ENCODE measurements around the gene TCERG1L. TPM values are rescaled to one million over a fixed set of nuclear protein-coding genes. Genes with fewer than 3 reads are reported as not detected.
"Not testable (repeated sequence)": the region's sequence is repeated elsewhere in the genome, so short reads cannot be mapped to it uniquely, and the experiment has no call there.

TCERG1L gene
- total RNA-seq, 2 experiments from 2014 or later, result 0.06 TPM; not detected in 1

DNA sequence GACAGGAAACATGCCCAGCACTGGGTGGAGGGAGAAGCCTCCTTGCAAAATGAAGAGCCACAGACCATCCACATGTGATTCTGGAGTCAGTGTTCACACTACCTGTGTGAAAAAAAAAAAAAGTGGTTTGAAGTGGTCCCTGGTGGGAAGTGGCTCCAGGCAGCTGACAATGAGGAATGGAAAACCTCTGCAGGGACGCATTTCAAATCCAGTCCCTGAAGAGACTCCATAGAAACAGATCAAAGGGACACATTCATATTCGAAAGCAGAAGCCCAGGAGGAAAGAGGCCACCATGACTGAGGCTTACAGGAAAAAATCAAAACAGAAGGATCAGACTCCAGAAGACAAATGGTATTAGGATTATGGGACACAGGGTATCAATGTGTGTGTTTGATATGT lies 11.5 kb upstream of the TCERG1L start:
- H3K36me3 Mint-ChIP-seq (ENCODE audit: low read depth), result no peaks in the 10 kb centered on the region
- Histone ChIP-seq H3K27ac (ENCODE audit: low read depth in 1 of 2, low read length in 2 of 2) (no peak overlapping the region), H3K27me3 (ENCODE audit: control insufficient read depth in 1 of 2, insufficient read depth in 2 of 2, low read length in 2 of 2) (peaks cover 6 to 12% of the 10 kb centered on the region in 2 experiments), H3K4me1 (ENCODE audit: insufficient read depth, low read length) (no peaks in the 10 kb centered on the region), H3K4me3 (ENCODE audit: low read length) (no peak overlapping the region), H3K9me3 (ENCODE audit: control insufficient read depth in 1 of 2, insufficient read depth in 1 of 2, low read length in 2 of 2) (peaks cover 0 to 16% of the 10 kb centered on the region in 2 experiments), H3K36me3 (ENCODE audit: insufficient read depth, low read length) (no peaks in the 10 kb centered on the region)
- ChIA-PET POLR2A (no interaction called here), CTCF (no interaction called here)
- no peaks in the 10 kb centered on the region for H3K4me1 Mint-ChIP-seq (ENCODE audit: low read depth)
- H3K27ac Mint-ChIP-seq, result no peak overlapping the region
- ATAC-seq (ENCODE audit: poor library complexity), result no peak
- H3K9me3 Mint-ChIP-seq, result peaks cover 2% of the 10 kb centered on the region
- peaks cover 47% of the 10 kb centered on the region for H3K27me3 Mint-ChIP-seq
- TF ChIP-seq, protein P1, sequence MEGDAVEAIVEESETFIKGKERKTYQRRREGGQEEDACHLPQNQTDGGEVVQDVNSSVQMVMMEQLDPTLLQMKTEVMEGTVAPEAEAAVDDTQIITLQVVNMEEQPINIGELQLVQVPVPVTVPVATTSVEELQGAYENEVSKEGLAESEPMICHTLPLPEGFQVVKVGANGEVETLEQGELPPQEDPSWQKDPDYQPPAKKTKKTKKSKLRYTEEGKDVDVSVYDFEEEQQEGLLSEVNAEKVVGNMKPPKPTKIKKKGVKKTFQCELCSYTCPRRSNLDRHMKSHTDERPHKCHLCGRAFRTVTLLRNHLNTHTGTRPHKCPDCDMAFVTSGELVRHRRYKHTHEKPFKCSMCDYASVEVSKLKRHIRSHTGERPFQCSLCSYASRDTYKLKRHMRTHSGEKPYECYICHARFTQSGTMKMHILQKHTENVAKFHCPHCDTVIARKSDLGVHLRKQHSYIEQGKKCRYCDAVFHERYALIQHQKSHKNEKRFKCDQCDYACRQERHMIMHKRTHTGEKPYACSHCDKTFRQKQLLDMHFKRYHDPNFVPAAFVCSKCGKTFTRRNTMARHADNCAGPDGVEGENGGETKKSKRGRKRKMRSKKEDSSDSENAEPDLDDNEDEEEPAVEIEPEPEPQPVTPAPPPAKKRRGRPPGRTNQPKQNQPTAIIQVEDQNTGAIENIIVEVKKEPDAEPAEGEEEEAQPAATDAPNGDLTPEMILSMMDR (IDR thresholded peaks at IDR 0.05), result no peak
- DNase-seq, result no peak
- H3K4me3 Mint-ChIP-seq, result no peak overlapping the region
- intact Hi-C loops (cut with DNase I, micrococcal nuclease), result no loop called here

DNA sequence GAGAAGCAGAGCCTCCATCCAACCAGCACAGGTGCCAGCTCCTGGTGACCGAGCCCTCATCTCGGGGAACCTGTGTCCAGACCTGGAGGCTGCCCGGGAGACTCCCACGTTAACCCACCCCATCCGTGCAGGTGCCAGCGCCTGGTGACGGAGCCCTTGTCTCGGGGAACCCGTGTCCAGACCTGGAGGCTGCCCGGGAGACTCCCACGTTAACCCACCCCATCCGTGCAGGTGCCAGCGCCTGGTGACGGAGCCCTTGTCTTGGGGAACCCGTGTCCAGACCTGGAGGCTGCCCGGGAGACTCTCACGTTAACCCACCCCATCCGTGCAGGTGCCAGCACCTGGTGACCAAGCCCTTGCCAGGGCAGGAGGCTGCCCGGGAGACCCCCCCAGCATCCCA lies 11.1 kb upstream of the TCERG1L start:
- H3K9me3 Mint-ChIP-seq; CTCF ChIA-PET; H3K36me3 Mint-ChIP-seq (ENCODE audit: low read depth); DNase-seq; intact Hi-C loops (cut with DNase I, micrococcal nuclease); POLR2A ChIA-PET; H3K4me3 ChIP-seq (ENCODE audit: low read length); H3K27ac ChIP-seq (ENCODE audit: low read depth in 1 of 2, low read length in 2 of 2); H3K36me3 ChIP-seq (ENCODE audit: insufficient read depth, low read length); H3K4me1 ChIP-seq (ENCODE audit: insufficient read depth, low read length); H3K27ac Mint-ChIP-seq; H3K4me1 Mint-ChIP-seq (ENCODE audit: low read depth); ATAC-seq (ENCODE audit: poor library complexity); H3K4me3 Mint-ChIP-seq: not testable (repeated sequence)
- Histone ChIP-seq H3K9me3 (ENCODE audit: control insufficient read depth in 1 of 2, insufficient read depth in 1 of 2, low read length in 2 of 2) (peaks cover 0 to 16% of the 10 kb centered on the region in 2 experiments), H3K27me3 (ENCODE audit: control insufficient read depth in 1 of 2, insufficient read depth in 2 of 2, low read length in 2 of 2) (peaks cover 6 to 12% of the 10 kb centered on the region in 2 experiments)
- H3K27me3 Mint-ChIP-seq, result peaks cover 51% of the 10 kb centered on the region

DNA sequence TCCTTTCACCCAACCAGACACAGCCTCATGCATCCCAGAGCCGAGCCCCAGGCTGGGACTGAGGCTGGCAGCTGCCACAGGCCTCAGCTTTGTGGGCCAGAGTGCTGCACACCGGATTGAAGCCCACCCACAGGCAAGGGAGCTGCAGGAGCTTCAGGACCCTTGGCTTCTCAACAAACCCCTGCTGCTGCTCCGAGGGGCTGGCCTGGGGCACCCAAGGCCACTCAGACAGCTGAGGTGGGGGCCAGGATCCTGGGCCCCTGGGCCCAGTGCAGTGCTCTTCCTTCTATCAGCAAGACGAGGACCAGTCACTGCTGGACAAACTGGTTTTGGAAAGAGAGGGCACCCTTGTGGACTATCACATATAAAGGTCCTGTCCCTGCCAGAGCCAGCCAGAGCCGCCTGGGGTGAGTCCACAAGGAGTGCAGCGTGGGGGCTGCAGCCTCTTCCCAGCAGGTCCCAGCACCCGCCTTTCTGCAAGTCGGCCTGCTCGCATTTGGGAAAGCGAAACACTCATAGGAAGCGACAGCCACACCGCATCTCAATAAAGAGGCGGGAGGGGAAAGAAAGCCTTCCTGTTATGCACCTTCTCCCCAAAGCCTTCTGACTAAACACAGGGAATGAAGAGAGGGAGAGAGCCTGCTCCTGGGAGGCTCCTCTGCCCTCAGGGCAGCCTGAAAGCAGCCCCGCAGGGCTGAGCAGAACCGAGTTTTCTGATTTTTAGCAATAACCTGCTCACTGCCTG lies 9.5 kb upstream of the TCERG1L start:
- no peaks in the 10 kb centered on the region for H3K4me1 ChIP-seq (ENCODE audit: insufficient read depth, low read length)
- H3K36me3 Mint-ChIP-seq (ENCODE audit: low read depth), result no peaks in the 10 kb centered on the region
- intact Hi-C loops (cut with DNase I, micrococcal nuclease), result no loop called here
- peaks cover 0 to 20% of the 10 kb centered on the region in 2 experiments for H3K9me3 ChIP-seq (ENCODE audit: control insufficient read depth in 1 of 2, insufficient read depth in 1 of 2, low read length in 2 of 2)
- H3K27ac Mint-ChIP-seq, result no peak overlapping the region
- ATAC-seq (ENCODE audit: poor library complexity) (no peak), DNase-seq (no peak)
- no peaks in the 10 kb centered on the region for H3K4me1 Mint-ChIP-seq (ENCODE audit: low read depth)
- H3K4me3 Mint-ChIP-seq, result no peak overlapping the region
- no peaks in the 10 kb centered on the region for H3K36me3 ChIP-seq (ENCODE audit: insufficient read depth, low read length)
- H3K27me3 ChIP-seq (ENCODE audit: control insufficient read depth in 1 of 2, insufficient read depth in 2 of 2, low read length in 2 of 2), result peaks cover 6 to 12% of the 10 kb centered on the region in 2 experiments
- H3K27me3 Mint-ChIP-seq, result peaks cover 61% of the 10 kb centered on the region
- CTCF ChIA-PET, result no interaction called here
- POLR2A ChIA-PET, result no interaction called here
- no peaks in the 10 kb centered on the region for H3K9me3 Mint-ChIP-seq
- H3K27ac ChIP-seq (ENCODE audit: low read depth in 1 of 2, low read length in 2 of 2), result no peak overlapping the region
- H3K4me3 ChIP-seq (ENCODE audit: low read length), result no peak overlapping the region
- TF ChIP-seq, protein P1 (IDR thresholded peaks at IDR 0.05), result no peak

DNA sequence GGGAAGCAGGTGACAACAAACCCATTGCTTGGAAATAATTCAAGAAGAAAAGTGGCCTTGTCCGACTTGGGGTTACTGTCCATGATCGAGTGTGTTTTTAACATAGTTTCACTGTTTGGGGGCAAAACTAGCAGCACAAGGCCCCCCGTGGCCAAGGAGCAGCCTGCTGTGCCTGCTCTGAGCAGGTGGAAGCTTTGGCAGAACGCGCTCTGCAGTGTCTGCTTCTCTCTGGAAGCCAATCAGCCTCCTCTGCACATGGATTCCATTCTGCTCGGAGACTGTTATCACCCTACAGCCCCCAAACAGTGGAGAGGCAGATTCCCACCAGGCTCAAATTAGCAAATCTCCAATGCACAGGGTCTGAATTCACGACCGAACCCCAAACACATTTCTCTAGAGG lies 7.3 kb upstream of the TCERG1L start:
- H3K9me3 ChIP-seq (ENCODE audit: control insufficient read depth in 1 of 2, insufficient read depth in 1 of 2, low read length in 2 of 2), result peaks cover 0 to 24% of the 10 kb centered on the region in 2 experiments
- no peaks in the 10 kb centered on the region for H3K9me3 Mint-ChIP-seq
- H3K27ac ChIP-seq (ENCODE audit: low read depth in 1 of 2, low read length in 2 of 2), result no peak overlapping the region
- no peak overlapping the region for H3K4me3 Mint-ChIP-seq
- ChIA-PET POLR2A (no interaction called here), CTCF (no interaction called here)
- no peak overlapping the region for H3K27ac Mint-ChIP-seq
- no peak overlapping the region for H3K4me3 ChIP-seq (ENCODE audit: low read length)
- no peaks in the 10 kb centered on the region for H3K4me1 Mint-ChIP-seq (ENCODE audit: low read depth)
- H3K36me3 ChIP-seq (ENCODE audit: insufficient read depth, low read length), result no peaks in the 10 kb centered on the region
- H3K36me3 Mint-ChIP-seq (ENCODE audit: low read depth), result no peaks in the 10 kb centered on the region
- DNase-seq, result no peak
- peaks cover 6 to 17% of the 10 kb centered on the region in 2 experiments for H3K27me3 ChIP-seq (ENCODE audit: control insufficient read depth in 1 of 2, insufficient read depth in 2 of 2, low read length in 2 of 2)
- TF ChIP-seq, protein P1 (IDR thresholded peaks at IDR 0.05), result no peak
- H3K4me1 ChIP-seq (ENCODE audit: insufficient read depth, low read length), result no peaks in the 10 kb centered on the region
- intact Hi-C loops (cut with DNase I, micrococcal nuclease), result no loop called here
- peaks cover 80% of the 10 kb centered on the region for H3K27me3 Mint-ChIP-seq
- ATAC-seq (ENCODE audit: poor library complexity), result no peak

Measured in CD4-positive, alpha-beta T cell (primary cell).